Measurements from ENCODE around the gene HIF3A. TPM values are rescaled to one million over a fixed set of nuclear protein-coding genes. Genes with fewer than 3 reads are reported as not detected.

The HIF3A gene
- total RNA-seq, 1 experiment from 2014 or later = 3.0 TPM

GRCh38 chr19:46353730-46354528 lies 57.1 kb downstream of the HIF3A start:
- Histone ChIP-seq H3K36me3 (ENCODE audit: insufficient read depth, low read length, poor library complexity, severe bottlenecking) (peaks cover 41% of the 10 kb centered on the region), H3K27ac (ENCODE audit: low read depth, low read length, poor library complexity, severe bottlenecking) (no peak overlapping the region), H3K4me1 (ENCODE audit: insufficient read depth, low read length, poor library complexity, severe bottlenecking) (peaks cover 15% of the 10 kb centered on the region), H3K27me3 (replicated peaks; ENCODE audit: insufficient read depth, low read depth, low read length, poor library complexity) (no peaks in the 10 kb centered on the region), H3K4me3 (ENCODE audit: low read depth, low read length, poor library complexity, severe bottlenecking) (no peak overlapping the region), H3K9me3 (ENCODE audit: low read depth, low read length, poor library complexity, severe bottlenecking) (no peaks in the 10 kb centered on the region)
- intact Hi-C loops (cut with micrococcal nuclease; ENCODE audit: unreplicated experiment) = no loop called here
- ChIA-PET POLR2A (ENCODE audit: low non-redundant PET) (interaction anchor here (0.7 kb wide), 1 partner anchor 780 kb away, joined by 3 read pairs; no protein-coding TSS in a partner anchor), CTCF (no interaction called here)
- no peak for TF ChIP-seq EZH2 (IDR thresholded peaks at IDR 0.05; ENCODE audit: borderline replicate concordance, low read depth, low read length, poor library complexity, severe bottlenecking)
- TF ChIP-seq CTCF (conservative IDR thresholded peaks at IDR 0.05; ENCODE audit: low read depth, low read length) = no peak
- no TSS peak for BruUV-seq (replicated peaks)
- DNase-seq (ENCODE audit: low spot score) = no peak

- no peak for TF ChIP-seq CTCF (conservative IDR thresholded peaks at IDR 0.05; ENCODE audit: low read depth, low read length)
- TF ChIP-seq EZH2 (IDR thresholded peaks at IDR 0.05; ENCODE audit: borderline replicate concordance, low read depth, low read length, poor library complexity, severe bottlenecking) = no peak
- intact Hi-C loops (cut with micrococcal nuclease; ENCODE audit: unreplicated experiment) = no loop called here
- peaks cover 8% of the 10 kb centered on the region for H3K4me1 ChIP-seq (ENCODE audit: insufficient read depth, low read length, poor library complexity, severe bottlenecking)
- no peaks in the 10 kb centered on the region for H3K27me3 ChIP-seq (replicated peaks; ENCODE audit: insufficient read depth, low read depth, low read length, poor library complexity)
- no peak for DNase-seq (ENCODE audit: low spot score)
- peaks cover 50% of the 10 kb centered on the region for H3K36me3 ChIP-seq (ENCODE audit: insufficient read depth, low read length, poor library complexity, severe bottlenecking)
- no TSS peak for BruUV-seq (replicated peaks)
- CTCF ChIA-PET = interaction anchor here (0.6 kb wide), 1 partner anchor 36 kb away, joined by 4 read pairs; no protein-coding TSS in a partner anchor
- no peak overlapping the region for H3K4me3 ChIP-seq (ENCODE audit: low read depth, low read length, poor library complexity, severe bottlenecking)
- H3K27ac ChIP-seq (ENCODE audit: low read depth, low read length, poor library complexity, severe bottlenecking) = no peak overlapping the region
- POLR2A ChIA-PET (ENCODE audit: low non-redundant PET) = no interaction called here
- no peaks in the 10 kb centered on the region for H3K9me3 ChIP-seq (ENCODE audit: low read depth, low read length, poor library complexity, severe bottlenecking)
Observed at GRCh38 chr19:46355234-46356148, 58.6 kb downstream of the HIF3A start.

GRCh38 chr19:46356149-46357055 lies 59.6 kb downstream of the HIF3A start:
- Histone ChIP-seq H3K4me1 (ENCODE audit: insufficient read depth, low read length, poor library complexity, severe bottlenecking) (no peaks in the 10 kb centered on the region), H3K9me3 (ENCODE audit: low read depth, low read length, poor library complexity, severe bottlenecking) (no peaks in the 10 kb centered on the region), H3K27ac (ENCODE audit: low read depth, low read length, poor library complexity, severe bottlenecking) (no peak overlapping the region), H3K36me3 (ENCODE audit: insufficient read depth, low read length, poor library complexity, severe bottlenecking) (peaks cover 50% of the 10 kb centered on the region), H3K27me3 (replicated peaks; ENCODE audit: insufficient read depth, low read depth, low read length, poor library complexity) (no peaks in the 10 kb centered on the region), H3K4me3 (ENCODE audit: low read depth, low read length, poor library complexity, severe bottlenecking) (no peak overlapping the region)
- DNase-seq (ENCODE audit: low spot score) = no peak
- no peak for TF ChIP-seq CTCF (conservative IDR thresholded peaks at IDR 0.05; ENCODE audit: low read depth, low read length)
- no peak for TF ChIP-seq EZH2 (IDR thresholded peaks at IDR 0.05; ENCODE audit: borderline replicate concordance, low read depth, low read length, poor library complexity, severe bottlenecking)
- BruUV-seq (replicated peaks) = no TSS peak
- intact Hi-C loops (cut with micrococcal nuclease; ENCODE audit: unreplicated experiment) = no loop called here
- POLR2A ChIA-PET (ENCODE audit: low non-redundant PET) = no interaction called here
- CTCF ChIA-PET = no interaction called here
